ENCODE results near the gene SPPL3.

SPPL3 gene

GRCh38 chr12:120759591-120760348, 144.4 kb downstream of the SPPL3 start:
- no peak for TF ChIP-seq SIN3A (IDR thresholded peaks at IDR 0.05; ENCODE audit: borderline replicate concordance, insufficient read depth, low read length)
- TF ChIP-seq REST (IDR thresholded peaks at IDR 0.05; ENCODE audit: insufficient read depth in 1 of 2, low read depth in 2 of 2, low read length in 2 of 2): no peak
- no peak for TF ChIP-seq TAF1 (IDR thresholded peaks at IDR 0.05; ENCODE audit: borderline replicate concordance, insufficient read depth, low read length)
- TF ChIP-seq FOXP2 (optimal IDR thresholded peaks at IDR 0.05; ENCODE audit: borderline replicate concordance, extremely low read depth, extremely low read length, insufficient read depth): no peak
- TF ChIP-seq POLR2AphosphoS5 (IDR thresholded peaks at IDR 0.05; ENCODE audit: low read depth, low read length): no peak

- no peak for TF ChIP-seq FOXP2 (optimal IDR thresholded peaks at IDR 0.05; ENCODE audit: borderline replicate concordance, extremely low read depth, extremely low read length, insufficient read depth)
- no peak for TF ChIP-seq REST (IDR thresholded peaks at IDR 0.05; ENCODE audit: insufficient read depth in 1 of 2, low read depth in 2 of 2, low read length in 2 of 2)
- TF ChIP-seq SIN3A (IDR thresholded peaks at IDR 0.05; ENCODE audit: borderline replicate concordance, insufficient read depth, low read length): no peak
- TF ChIP-seq TAF1 (IDR thresholded peaks at IDR 0.05; ENCODE audit: borderline replicate concordance, insufficient read depth, low read length): no peak
- no peak for TF ChIP-seq POLR2AphosphoS5 (IDR thresholded peaks at IDR 0.05; ENCODE audit: low read depth, low read length)
These were observed 145.2 kb downstream of the SPPL3 start for GRCh38 chr12:120758798-120759590.

GRCh38 chr12:120757949-120758348, 146.2 kb downstream of the SPPL3 start:
- TF ChIP-seq TAF1 (IDR thresholded peaks at IDR 0.05; ENCODE audit: borderline replicate concordance, insufficient read depth, low read length) (no peak), FOXP2 (optimal IDR thresholded peaks at IDR 0.05; ENCODE audit: borderline replicate concordance, extremely low read depth, extremely low read length, insufficient read depth) (no peak), REST (IDR thresholded peaks at IDR 0.05; ENCODE audit: insufficient read depth in 1 of 2, low read depth in 2 of 2, low read length in 2 of 2) (no peak), POLR2AphosphoS5 (IDR thresholded peaks at IDR 0.05; ENCODE audit: low read depth, low read length) (no peak), SIN3A (IDR thresholded peaks at IDR 0.05; ENCODE audit: borderline replicate concordance, insufficient read depth, low read length) (no peak)

DNA sequence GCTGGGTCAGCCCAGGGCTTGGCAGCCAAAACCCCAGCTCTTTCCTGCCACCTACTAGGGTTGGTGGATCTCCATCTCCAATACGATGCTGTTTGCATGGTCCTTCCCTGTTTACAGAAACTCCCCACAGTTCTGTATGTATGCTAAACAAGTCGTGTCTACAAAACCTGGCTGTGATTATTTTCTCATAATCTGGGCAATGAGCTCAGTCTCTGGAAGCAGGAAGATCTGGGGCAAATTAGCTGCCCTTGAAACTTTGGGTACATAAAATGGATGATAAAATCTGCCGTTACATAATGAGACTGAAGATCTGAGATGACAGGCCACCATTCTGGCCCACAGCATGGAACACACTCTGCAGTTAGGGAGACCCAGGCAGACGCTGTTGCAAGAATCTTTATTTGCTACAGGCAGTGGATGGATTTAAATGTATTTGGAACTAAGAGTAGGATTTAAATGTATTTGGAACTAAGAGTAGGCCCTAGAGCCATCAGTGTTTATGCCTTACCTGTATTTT, 146.9 kb downstream of the SPPL3 start:
- TF ChIP-seq REST (IDR thresholded peaks at IDR 0.05; ENCODE audit: insufficient read depth in 1 of 2, low read depth in 2 of 2, low read length in 2 of 2): no peak
- no peak for TF ChIP-seq FOXP2 (optimal IDR thresholded peaks at IDR 0.05; ENCODE audit: borderline replicate concordance, extremely low read depth, extremely low read length, insufficient read depth)
- no peak for TF ChIP-seq SIN3A (IDR thresholded peaks at IDR 0.05; ENCODE audit: borderline replicate concordance, insufficient read depth, low read length)
- TF ChIP-seq TAF1 (IDR thresholded peaks at IDR 0.05; ENCODE audit: borderline replicate concordance, insufficient read depth, low read length): no peak
- no peak for TF ChIP-seq POLR2AphosphoS5 (IDR thresholded peaks at IDR 0.05; ENCODE audit: low read depth, low read length)

Data from PFSK-1 (cell line).